Measurements from ENCODE around the gene ACBD3.

DNA sequence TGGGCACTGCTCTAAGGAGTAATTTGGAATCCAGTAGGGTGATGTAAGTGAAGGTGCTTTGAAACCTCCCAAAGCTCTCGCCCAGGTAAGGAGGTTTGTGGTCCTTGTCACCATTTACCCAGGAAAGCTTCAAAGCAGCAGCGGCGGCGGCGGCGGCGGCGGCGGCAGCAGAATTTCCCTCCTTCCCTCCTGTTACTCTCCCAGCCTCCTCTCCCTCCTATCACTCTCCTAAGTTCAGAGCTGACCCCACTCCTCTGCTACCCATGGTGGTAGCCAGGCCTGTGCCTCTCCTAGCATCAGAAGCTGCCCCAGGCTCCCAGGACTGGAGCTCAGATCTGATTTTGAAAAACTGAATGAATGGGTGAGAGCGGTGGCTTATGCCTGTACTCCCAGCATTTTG is 60.7 kb downstream of the ACBD3 start:
- TF ChIP-seq, protein P1, sequence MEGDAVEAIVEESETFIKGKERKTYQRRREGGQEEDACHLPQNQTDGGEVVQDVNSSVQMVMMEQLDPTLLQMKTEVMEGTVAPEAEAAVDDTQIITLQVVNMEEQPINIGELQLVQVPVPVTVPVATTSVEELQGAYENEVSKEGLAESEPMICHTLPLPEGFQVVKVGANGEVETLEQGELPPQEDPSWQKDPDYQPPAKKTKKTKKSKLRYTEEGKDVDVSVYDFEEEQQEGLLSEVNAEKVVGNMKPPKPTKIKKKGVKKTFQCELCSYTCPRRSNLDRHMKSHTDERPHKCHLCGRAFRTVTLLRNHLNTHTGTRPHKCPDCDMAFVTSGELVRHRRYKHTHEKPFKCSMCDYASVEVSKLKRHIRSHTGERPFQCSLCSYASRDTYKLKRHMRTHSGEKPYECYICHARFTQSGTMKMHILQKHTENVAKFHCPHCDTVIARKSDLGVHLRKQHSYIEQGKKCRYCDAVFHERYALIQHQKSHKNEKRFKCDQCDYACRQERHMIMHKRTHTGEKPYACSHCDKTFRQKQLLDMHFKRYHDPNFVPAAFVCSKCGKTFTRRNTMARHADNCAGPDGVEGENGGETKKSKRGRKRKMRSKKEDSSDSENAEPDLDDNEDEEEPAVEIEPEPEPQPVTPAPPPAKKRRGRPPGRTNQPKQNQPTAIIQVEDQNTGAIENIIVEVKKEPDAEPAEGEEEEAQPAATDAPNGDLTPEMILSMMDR (IDR thresholded peaks at IDR 0.05), result no peak
- no peak for TF ChIP-seq POLR2A (IDR thresholded peaks at IDR 0.05)

Measured in gastroesophageal sphincter (tissue), 3 donors.